Endothelial cell of umbilical vein (primary cell): Measurements from ENCODE around the gene PPP1R1C. TPM values are rescaled to one million over a fixed set of nuclear protein-coding genes. Genes with fewer than 3 reads are reported as not detected.

Experiments used
- BruUV-seq: library from RNA; stranded (reverse); fragments of 400-500 nt; replicated peaks from 2 replicates; lab custom pipeline; 2021; lab: Mats Ljungman, UMichigan
- CTCF ChIA-PET: fragments of 300-600, 350-600 bp; sonication (Branson Sonifier 250); formaldehyde crosslinking; loops from one replicate; lab custom pipeline; 2021; ENCODE audit warnings: antibody characterized with exemption, inconsistent platforms; lab: Charles Lee
- POLR2A ChIA-PET: fragments of 300-600, 350-600 bp; sonication (Branson Sonifier 250); formaldehyde crosslinking; loops from one replicate; lab custom pipeline; 2021; ENCODE audit warnings: antibody characterized with exemption, inconsistent platforms; lab: Charles Lee
- DNase-seq: peaks from one replicate; pipeline ENCODE4 v3.0.0-alpha.2; 2011; ENCODE audit warnings: low read depth, low spot score
- FAIRE-seq: peaks from 2 replicates; lab custom pipeline; 2011; peaks lifted over from hg19 to GRCh38; lab: Jason Lieb, UNC
- H2AFZ ChIP-seq: 2 replicates; pipeline ENCODE4 v1.6.0; 2012; ENCODE audit warnings: low read depth, low read length, control low read depth, inconsistent platforms
- H3K27ac ChIP-seq: 2 replicates; pipeline ENCODE4 v1.5.1; 2011; ENCODE audit warnings: low read depth, mild to moderate bottlenecking, control low read depth, low read length, moderate library complexity; ENCODE audit not compliant: insufficient read depth
- H3K27me3 ChIP-seq, 2 experiments: 2 replicates each; pipeline versions ENCODE4 v1.6.0 to v1.6.1; 2011; ENCODE audit warnings: low read length in 2 of 2, mixed read lengths in 1 of 2; ENCODE audit not compliant: control insufficient read depth in 2 of 2, insufficient read depth in 2 of 2
- H3K36me3 ChIP-seq, 2 experiments: 2 replicates in 1 of 2; 3 replicates in 1 of 2; pipeline ENCODE4 v1.5.1; 2011; ENCODE audit warnings: low read length in 2 of 2, mild to moderate bottlenecking in 1 of 2, moderate library complexity in 1 of 2; ENCODE audit not compliant: control insufficient read depth in 2 of 2, insufficient read depth in 2 of 2; ENCODE audit errors: extremely low read depth in 1 of 2
- H3K4me1 ChIP-seq: 3 replicates; pipeline ENCODE4 v1.5.1; 2011; ENCODE audit warnings: mild to moderate bottlenecking, low read length; ENCODE audit not compliant: control insufficient read depth, insufficient read depth; ENCODE audit errors: extremely low read depth
- H3K4me2 ChIP-seq: 2 replicates; pipeline ENCODE4 v1.6.1; 2011; ENCODE audit warnings: low read length, control low read depth, mixed read lengths; ENCODE audit not compliant: insufficient read depth
- H3K4me3 ChIP-seq, 3 experiments: fragments of 200-600 bp in 1 of 3; sonication (generic), shearing (Covaris generic) in 1 of 3; replicated peaks in 1 of 3; 2 replicates each; pipeline ENCODE4 v1.5.1; 2011 to 2016; ENCODE audit warnings: control low read depth in 3 of 3, low read length in 3 of 3, mild to moderate bottlenecking in 2 of 3, inconsistent platforms in 1 of 3, low read depth in 1 of 3, moderate library complexity in 1 of 3; ENCODE audit not compliant: insufficient read depth in 1 of 3
- H3K79me2 ChIP-seq: 2 replicates; pipeline ENCODE4 v1.6.0; 2012; ENCODE audit warnings: low read length, inconsistent platforms; ENCODE audit not compliant: control insufficient read depth, insufficient read depth
- H3K9ac ChIP-seq: replicated peaks from 2 replicates; pipeline ENCODE3; 2011; ENCODE audit warnings: low read length, control low read depth; ENCODE audit not compliant: insufficient read depth; ENCODE audit errors: extremely low read depth
- H3K9me1 ChIP-seq: replicated peaks from 3 replicates; pipeline ENCODE4 v1.6.0; 2011; ENCODE audit warnings: mild to moderate bottlenecking, low read length; ENCODE audit not compliant: control insufficient read depth, insufficient read depth; ENCODE audit errors: extremely low read depth
- H3K9me3 ChIP-seq: replicated peaks from 2 replicates; pipeline ENCODE4 v1.5.1; 2012; ENCODE audit warnings: low read length, inconsistent platforms; ENCODE audit not compliant: control insufficient read depth, insufficient read depth
- H4K20me1 ChIP-seq: replicated peaks from 2 replicates; pipeline ENCODE3; 2011; ENCODE audit warnings: mild to moderate bottlenecking, low read length; ENCODE audit not compliant: control insufficient read depth, insufficient read depth; ENCODE audit errors: extremely low read depth
- CTCF ChIP-seq, 2 donors: IDR thresholded peaks; 1 replicate in 1 of 2; 2 replicates in 1 of 2; pipeline ENCODE4 v1.5.1; 2011; ENCODE audit warnings: low read length in 2 of 2, mild to moderate bottlenecking in 2 of 2, moderate library complexity in 2 of 2, control low read depth in 1 of 2, inconsistent platforms in 1 of 2, low read depth in 1 of 2; ENCODE audit not compliant: insufficient read depth in 1 of 2; ENCODE audit errors: extremely low read depth in 1 of 2
- EZH2 ChIP-seq: IDR thresholded peaks from 2 replicates; pipeline ENCODE4 v1.6.1; 2012; ENCODE audit warnings: borderline replicate concordance, low read depth, mild to moderate bottlenecking, moderate library complexity, low read length, inconsistent platforms; ENCODE audit not compliant: severe bottlenecking
- FOS ChIP-seq: IDR thresholded peaks from 2 replicates; pipeline ENCODE4 v1.6.1; 2011; ENCODE audit warnings: mild to moderate bottlenecking, low read length, moderate library complexity, borderline replicate concordance; ENCODE audit not compliant: insufficient read depth
- GATA2 ChIP-seq: IDR thresholded peaks from 2 replicates; pipeline ENCODE4 v1.7.0; 2011; ENCODE audit warnings: low read depth, mild to moderate bottlenecking, moderate library complexity, mixed read lengths, low read length; ENCODE audit not compliant: insufficient read length, insufficient read depth
- JUN ChIP-seq: IDR thresholded peaks from 2 replicates; pipeline ENCODE4 v1.6.1; 2011; ENCODE audit warnings: borderline replicate concordance, low read depth; ENCODE audit not compliant: insufficient read length, insufficient read depth
- MAX ChIP-seq: IDR thresholded peaks from 2 replicates; pipeline ENCODE4 v1.6.1; 2011; ENCODE audit not compliant: insufficient read depth, insufficient read length
- MYC ChIP-seq: IDR thresholded peaks from one replicate; pipeline ENCODE4 v1.6.1; 2011; ENCODE audit warnings: mild to moderate bottlenecking, low read depth, low read length
- POLR2A ChIP-seq: IDR thresholded peaks from 2 replicates; pipeline ENCODE4 v1.6.1; 2012; ENCODE audit warnings: low read depth, mild to moderate bottlenecking, control low read depth, low read length
- POLR2AphosphoS5 ChIP-seq: IDR thresholded peaks from 2 replicates; pipeline ENCODE4 v1.6.1; 2012; ENCODE audit warnings: low read depth, mild to moderate bottlenecking, control low read depth, low read length, moderate library complexity; ENCODE audit not compliant: insufficient read depth
- dilution Hi-C: fragments of 300-500 bp; cut with MboI; formaldehyde crosslinking; loops from one replicate; pipeline ENCODE4 v1.15.0; 2019; ENCODE audit warnings: low sequenced_read_pairs; ENCODE audit not compliant: extremely low pct_ligation_motif_present
- intact Hi-C: fragments of 100-400 bp; cut with micrococcal nuclease; formaldehyde crosslinking; loops from one replicate; pipeline ENCODE4 v1.10.0; 2022
- polyA plus RNA-seq, 4 experiments: library from polyadenylated mRNA; depleted of rRNA in 3 of 4; stranded (reverse) in 3 of 4; unstranded in 1 of 4; fragments of >200 nt; gene quantifications; 2 replicates each; pipeline versions ENCODE4 v1.2.1 to v1.2.3, GENCODE V29; 2011 to 2012; ENCODE audit warnings: missing spikeins in 1 of 4
- total RNA-seq: library from RNA; stranded (reverse); gene quantifications from 2 replicates; pipeline ENCODE4 v1.2.3, GENCODE V29; 2021

The PPP1R1C gene
- total and polyA plus RNA-seq, 2 donors (not counting 3 experiments of a cell fraction or from before 2014, with no cell fraction given), result 0.26 TPM; not detected in 1

GRCh38 chr2:181944164-181944913 lies 41.3 kb upstream of the PPP1R1C start:
- H3K27me3 ChIP-seq, result no peaks in the 10 kb centered on the region
- H3K4me3 ChIP-seq, result no peak overlapping the region
- intact Hi-C loops, result no loop called here
- no peaks in the 10 kb centered on the region for H3K9me1 ChIP-seq
- dilution Hi-C loops, result no loop called here
- ChIA-PET POLR2A (no interaction called here), CTCF (no interaction called here)
- no peaks in the 10 kb centered on the region for H3K9me3 ChIP-seq
- no peak overlapping the region for H2AFZ ChIP-seq
- H4K20me1 ChIP-seq, result no peaks in the 10 kb centered on the region
- TF ChIP-seq GATA2 (no peak), MAX (no peak), EZH2 (no peak), FOS (no peak), JUN (no peak), POLR2A (no peak), MYC (no peak), CTCF (IDR thresholded peaks at IDR 0.05; ENCODE audit: extremely low read depth in 1 of 2, insufficient read depth in 1 of 2, low read depth in 1 of 2, low read length in 2 of 2) (no peak), POLR2AphosphoS5 (no peak)
- no peak overlapping the region for H3K4me2 ChIP-seq
- H3K4me1 ChIP-seq, result no peaks in the 10 kb centered on the region
- no peak overlapping the region for H3K27ac ChIP-seq
- FAIRE-seq (no peak), DNase-seq (no peak)
- H3K79me2 ChIP-seq, result no peaks in the 10 kb centered on the region
- no peak overlapping the region for H3K9ac ChIP-seq
- H3K36me3 ChIP-seq, result no peaks in the 10 kb centered on the region
- no TSS peak for BruUV-seq
